DMS153 (cell line): ENCODE measurements around the gene SEL1L3.
"Not testable (repeated sequence)": the region's sequence is repeated elsewhere in the genome, so short reads cannot be mapped to it uniquely, and the experiment has no call there.

Experiments used
- DNase-seq: peaks from one replicate; lab custom pipeline; 2025; lab: John Stamatoyannopoulos, UW

The SEL1L3 gene

DNA sequence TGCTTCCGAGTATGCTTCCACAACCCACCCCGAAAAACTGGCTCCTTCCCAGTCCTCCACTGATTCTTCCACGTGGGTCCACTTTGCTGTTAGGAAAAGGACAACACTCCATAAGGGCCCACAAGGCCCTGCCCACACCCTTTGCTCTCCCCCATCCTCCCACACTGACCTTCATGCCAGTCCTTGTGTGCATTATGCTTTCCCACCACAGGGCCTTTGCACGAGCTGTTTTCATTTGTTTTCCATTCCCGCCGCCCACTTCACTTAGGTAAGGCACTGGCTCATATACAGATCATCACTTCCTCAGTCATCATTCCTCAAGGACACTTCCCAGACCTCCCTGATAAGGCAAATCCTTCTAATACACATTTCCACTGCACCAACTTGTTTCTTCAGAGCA is 16.8 kb upstream of the SEL1L3 start:
- no peak for DNase-seq

DNA sequence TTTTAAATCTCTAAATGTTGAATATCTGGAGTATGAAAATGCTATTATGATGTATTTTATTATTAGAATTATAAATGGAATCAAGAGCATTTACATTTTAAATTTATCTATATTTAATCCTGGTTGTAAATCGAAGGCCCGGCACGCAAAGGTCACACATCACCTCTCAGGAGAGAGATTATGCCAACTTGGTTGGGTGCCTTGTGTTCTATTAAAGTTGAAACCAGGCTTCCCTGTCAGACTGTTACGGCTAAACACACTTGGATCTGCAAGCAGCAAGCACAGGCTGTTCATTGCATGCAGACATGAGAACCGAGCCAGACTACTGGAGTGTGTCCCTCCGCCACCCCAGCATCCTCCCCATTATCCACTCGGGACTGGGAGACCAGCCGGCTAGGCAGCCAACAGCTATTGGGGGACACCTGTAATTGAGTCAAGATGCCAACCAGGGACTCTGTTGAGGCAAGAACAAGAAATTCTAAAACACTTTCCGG is 16.4 kb upstream of the SEL1L3 start:
- DNase-seq, result no peak

DNA sequence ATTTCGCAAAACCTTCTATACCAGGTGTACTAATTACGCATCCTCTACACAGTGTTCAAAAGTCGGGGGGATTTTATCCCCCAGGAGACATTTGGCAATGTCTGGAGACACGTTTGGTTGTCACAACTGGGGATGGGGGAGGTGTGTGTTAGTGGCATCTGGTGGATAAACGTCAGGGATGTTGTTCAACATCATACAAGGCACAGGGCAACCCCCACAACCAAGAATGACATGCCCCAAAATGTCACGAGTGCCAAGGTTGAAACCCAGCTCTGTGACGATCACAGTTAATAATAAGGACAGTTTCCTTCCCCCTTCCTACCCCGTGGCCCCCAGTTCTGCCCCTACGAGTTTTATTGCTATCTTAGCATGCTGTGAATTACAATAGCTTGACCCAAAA is 15.9 kb upstream of the SEL1L3 start:
- no peak for DNase-seq

DNA sequence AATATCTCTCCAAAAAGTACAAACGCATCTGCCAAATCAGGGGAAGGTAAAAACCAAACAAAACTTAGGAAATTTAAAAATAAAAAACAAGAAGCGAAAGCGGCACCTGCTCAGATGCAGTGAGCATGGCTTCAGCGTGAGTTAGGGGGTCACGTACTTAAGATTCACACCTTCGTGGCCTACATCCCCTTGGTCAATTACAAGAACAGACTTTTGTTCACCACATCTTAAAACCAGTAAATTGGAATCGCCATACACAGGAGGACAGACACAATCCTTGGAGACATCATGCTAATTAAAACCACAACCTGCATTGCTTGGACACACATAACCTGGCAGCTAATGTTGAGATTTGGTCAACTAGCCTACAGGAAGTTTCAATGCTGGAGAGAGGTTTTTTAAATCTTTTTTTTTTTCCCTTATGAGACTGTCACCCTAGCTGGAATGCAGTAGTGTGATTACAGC is 12.5 kb upstream of the SEL1L3 start:
- no peak for DNase-seq

DNA sequence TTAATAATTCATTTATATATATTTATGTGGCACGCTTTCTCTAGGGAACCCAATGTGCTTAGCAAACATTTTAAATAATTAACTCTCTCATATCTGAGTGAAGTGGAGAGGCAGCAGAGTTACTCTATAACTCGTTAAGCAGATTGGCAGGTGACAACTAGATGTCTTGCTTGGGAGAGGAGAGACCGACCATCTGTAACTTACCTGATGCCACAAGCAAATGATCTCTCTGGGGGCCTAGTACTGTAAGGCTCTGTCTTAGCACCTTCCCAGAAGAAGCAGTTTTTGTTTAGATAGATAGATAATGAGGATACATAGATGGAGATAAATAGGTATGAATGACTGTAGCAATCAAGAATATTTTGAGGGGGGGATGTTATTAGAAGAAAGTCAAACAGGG is 11.9 kb upstream of the SEL1L3 start:
- no peak for DNase-seq

DNA sequence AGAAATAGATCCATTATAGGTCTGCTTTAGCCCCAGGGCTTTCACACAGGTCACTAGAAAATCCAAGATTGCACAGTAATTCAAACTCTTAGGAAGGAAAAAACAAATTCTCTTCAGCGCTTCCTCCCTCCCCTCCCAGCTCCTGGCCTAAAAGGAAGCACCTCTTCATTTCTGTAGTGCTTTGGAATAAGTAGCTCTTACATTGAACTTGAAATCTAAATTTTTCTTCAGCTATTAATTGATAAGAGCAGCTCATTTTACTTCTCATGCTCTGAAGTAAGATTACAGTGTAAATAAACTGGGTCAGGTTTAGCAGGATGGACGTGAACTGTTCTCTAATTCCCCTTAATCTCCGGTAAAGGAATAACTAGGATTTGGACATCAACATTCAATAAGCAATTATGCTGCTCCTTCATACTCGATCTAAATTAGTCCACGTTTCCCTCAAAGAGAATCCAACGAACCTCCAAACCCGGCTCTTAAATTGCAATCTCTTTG is 10.9 kb upstream of the SEL1L3 start:
- no peak for DNase-seq

DNA sequence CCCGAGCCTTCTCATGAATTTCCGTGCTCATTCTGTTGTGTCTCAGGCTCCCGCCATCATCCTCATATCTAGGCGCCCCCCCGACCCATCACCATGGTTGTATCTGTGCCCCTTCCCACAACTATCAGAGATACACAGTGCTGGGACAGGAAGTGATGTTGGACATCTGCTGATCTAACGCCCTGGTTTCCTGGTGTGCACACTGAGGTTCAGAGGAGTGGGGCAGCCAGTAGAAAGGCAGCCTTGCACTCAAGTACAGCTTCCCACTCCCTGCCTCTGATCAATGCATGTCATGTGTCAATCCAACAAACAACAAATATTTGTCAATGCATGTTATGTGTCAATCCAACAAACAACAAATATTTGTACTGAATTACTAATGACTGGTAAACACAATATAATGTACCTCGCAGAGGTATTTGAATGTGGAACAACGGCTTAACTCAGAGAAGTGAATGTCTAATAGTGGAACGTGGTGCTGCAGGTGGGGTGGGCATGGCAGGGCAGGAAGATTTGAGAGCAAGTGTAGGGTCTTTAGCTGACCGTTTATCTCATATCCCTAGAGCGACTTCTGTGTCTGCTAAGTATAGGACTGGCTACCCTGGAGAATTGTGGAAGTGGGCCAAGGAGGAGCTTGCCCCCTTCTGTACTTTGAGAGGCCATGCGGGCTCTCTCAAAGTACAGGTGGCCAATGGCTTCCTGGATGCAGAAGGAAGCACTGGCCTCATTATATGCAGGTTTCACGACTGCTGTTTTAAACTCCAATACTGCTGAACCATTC is 10.3 kb upstream of the SEL1L3 start:
- DNase-seq, result no peak

DNA sequence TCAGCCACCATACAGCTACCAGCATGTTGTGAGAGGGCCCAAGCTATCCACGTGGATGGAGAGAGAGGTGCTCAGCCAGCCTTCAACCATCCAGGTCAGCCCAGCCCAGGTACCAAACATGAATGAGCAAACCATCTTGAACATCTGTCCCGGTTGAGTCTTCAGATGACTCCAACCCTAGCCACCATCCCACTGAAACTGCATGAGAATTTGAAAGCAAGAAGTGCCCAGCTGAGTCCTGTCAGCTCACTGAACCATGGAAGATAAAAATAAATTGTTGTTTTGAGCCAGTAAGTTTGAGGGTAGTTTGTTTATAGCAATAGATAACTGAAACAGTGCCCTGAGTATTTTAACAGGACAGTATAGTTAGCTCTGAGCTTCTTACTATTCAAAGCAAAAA is 7.3 kb upstream of the SEL1L3 start:
- DNase-seq, result no peak

DNA sequence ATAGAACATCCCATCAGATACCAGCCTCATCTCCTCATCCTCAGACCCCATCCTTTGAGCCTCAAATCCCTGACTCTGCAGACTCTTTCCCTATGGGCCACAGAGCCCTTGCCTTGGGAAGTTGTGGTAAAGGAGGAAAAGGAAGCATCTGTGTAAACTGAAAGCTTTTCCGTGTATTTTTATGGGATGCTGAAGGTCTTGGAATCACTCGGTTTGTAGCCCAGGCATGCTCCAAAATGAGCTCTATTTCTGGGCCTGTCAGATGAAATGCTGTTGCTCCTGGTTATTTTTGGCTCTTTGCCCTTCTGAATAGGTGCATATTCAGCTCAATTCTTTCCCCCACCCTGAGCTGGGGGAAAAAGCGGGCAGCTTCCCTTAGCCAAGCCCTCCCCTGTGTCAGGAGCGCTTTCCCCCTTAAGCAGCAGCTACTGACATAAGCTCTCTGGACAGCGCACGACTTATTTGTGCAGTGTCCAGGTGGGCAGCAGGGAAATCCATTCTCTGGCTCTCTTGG is 5.0 kb upstream of the SEL1L3 start:
- no peak for DNase-seq

DNA sequence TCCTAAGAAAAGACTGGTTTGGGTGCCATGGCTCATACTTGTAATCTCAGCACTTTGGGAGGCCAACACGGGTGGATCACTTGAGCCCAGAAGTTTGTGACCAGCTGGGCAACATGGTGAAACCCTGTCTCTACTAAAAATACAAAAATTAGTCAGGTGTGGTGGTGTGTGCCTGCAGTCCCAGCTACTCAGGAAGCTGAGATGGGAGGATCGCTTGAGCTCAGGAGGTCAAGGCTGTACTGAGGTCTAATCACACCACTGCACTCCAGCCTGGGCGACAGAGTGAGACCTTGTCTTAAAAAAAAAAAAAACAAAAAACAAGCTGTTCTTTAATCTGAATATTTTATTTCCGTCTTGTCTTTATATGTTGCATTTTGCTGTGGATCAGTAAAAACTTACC is 3.6 kb upstream of the SEL1L3 start:
- not testable (repeated sequence) for DNase-seq

DNA sequence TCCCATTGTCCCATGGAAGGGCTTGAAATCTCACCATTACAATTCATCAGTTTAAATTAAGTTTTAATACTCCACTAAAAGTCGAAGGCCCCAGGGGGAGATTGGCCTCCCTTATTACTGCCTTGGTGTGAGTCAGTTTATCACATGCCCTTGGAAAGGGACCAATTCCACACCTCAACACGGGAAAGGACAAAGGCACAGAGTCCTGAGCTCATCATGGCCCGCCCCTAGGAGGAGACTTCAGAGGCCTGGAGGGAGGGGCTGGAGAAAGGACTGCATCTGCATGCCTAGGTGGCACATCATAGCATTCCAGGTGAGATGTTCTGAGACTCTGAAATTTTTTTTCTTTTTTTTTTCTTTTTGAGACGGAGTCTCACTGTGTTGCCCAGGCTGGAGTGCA is 2.8 kb upstream of the SEL1L3 start:
- DNase-seq, result no peak

DNA sequence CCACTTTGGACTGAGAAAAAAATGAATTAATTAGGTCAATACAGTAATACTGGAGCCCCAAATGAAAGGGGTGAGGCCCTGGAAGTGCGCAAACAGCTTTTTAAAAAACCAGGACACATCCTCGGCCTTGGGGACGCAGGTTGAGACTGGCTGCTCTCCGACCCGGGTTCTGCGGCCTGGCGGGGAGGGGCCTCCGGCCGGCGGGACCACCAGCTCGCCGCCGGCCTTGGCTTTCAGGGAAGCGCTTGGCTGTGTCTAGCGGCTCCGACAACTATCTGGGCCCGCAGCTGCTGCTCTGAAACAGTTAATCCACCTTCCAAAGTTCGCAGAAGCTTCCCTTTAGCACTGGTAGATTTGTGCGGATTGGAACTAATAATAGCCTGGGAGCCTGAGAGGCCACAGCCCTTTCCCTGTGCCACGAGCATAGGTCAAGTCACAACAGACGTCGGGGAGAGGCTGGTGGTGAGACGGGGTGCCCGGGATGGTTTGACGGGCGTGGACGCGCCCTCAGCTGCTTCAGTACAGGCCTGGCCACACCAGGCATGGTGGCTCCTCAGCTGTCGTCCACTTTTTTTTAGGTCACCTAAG is 1.1 kb upstream of the SEL1L3 start:
- no peak for DNase-seq

DNA sequence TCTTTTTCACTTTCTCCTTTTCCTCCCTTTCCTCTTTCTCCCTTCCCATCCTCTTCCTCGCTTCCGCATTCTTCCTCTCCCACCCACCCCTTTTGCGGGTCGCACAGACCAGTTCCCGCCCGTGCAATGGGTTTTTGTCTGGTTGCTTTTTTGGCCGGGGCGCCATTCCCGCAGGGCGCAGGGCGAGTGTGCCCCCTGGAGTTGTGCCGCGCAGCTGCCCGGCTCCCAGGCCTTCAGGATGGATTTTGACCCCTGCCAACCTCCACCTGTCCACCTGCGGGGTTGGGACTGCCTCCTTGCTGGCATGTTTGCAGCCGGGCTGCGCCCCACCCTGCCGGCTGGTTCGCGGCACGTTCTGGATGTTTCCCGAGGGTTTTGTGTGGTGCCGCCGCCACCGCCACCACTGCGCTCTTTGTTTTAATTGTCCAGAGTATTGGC is 578 bp upstream of the SEL1L3 start:
- no peak for DNase-seq

DNA sequence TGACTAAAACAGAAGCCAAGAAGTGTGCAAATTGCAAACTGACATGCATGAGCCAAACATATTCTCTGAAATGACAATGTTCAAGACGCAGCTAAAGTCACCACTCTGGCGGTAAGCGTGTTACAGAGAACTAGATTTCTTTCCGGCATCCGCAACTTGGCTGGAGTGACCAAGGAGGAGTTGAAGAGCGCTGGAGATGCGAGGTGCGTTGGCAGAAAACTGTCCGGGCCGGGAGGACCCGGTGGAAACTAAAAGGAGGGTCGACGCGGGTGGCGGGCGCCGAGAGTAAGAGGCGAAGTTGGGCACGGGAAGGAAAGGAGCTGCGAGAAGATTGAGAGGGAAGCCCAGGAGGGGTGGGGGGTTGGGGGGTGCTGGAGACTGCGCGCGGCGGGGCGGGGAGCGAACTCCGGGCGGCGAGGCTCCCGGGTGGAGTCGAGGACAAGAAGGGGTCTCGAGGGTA is 807 bp downstream of the SEL1L3 start:
- no peak for DNase-seq

DNA sequence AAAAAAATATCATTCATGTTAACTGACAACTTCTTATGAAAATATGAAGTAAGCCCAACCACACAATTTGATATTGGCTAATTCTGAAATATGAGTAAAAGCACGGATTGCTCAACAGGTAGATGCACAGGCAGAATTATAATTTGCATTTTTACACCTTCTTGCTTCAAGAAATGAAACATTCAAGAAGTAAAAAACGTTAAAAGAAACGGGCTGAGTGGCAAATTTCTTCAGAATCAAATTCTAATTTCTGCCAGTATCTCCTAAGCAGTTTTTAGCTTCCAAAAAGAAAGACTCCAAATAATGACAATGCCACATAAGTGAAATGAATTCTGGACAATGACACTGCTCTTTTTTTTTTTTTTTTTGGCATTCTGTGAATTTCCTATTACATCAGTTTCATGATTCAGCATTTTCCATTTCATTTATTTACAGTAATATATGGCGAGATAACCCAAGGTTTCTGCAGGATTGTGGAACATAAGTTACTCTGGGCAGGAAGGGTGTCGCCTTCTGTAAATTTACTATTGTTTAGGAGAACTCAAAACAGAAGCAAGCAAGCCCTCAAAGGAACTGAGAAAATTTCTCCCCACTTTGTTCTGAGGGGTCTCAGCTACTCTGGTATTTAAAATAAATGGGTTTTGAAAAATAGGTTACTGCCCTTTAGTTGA is 1.4 kb downstream of the SEL1L3 start:
- no peak for DNase-seq

DNA sequence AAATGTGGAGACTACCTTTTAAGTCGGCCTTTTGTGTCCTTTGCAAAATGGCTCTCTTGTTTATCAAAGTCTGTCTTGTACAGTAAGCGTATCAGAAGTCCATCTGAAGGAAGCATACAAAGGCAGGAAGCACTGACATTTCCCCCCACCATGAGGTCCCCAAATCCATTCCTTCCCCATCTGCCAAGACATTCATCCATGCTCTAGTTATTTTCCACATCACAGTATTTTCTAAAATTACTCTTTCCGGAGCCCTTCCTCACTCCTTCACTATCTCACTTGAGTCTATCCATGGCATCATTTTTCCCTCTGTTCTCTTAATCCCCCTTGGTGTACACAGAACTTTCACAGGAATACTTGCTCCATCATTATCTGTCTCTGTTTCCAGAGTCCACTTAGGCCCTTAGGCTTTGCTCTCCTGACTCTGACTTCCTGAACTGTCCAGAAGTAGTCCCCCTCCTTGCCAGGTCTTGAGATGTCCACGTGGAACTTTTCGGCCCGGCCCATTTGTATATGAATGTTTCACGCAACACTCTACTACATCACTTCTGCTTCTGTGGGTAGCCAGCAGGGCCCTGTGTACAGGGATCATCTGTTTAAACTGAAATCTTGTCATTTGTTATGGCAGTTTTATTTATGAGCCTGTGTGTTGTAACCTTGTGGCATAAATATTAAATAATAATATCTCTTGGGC is 2.1 kb downstream of the SEL1L3 start:
- no peak for DNase-seq

DNA sequence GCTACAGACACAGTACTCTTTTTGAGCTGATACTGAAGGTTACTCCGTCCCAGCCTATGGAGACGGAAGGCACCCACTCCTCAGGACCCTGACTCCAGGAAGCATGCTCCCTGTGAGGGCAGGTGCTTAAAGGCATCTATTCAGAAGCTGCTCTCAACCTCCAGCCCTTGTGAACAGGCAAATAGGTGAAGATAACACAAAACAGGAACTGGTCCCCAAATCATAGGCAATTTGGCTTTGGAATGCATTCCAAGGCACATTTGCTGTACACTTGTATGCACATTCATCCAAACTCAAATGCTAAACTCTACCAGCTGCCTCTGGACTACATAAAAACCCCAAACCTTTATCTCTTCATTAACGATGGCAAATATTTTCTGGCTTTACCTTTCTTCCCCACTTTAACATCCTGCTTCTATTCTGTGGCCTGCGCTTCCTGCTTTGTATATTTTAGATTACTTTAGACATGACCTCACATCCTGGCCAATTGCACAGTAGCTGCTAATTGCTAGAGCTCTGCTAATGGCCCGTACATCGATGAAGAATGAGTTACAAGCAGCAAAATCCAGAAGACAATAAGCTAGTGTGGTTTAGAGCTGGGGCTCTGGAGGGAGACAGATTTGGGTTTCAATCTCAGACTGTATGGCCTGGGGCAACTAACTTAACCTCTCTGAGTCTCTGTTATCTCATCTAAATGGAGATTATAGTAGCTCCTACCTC is 3.2 kb downstream of the SEL1L3 start:
- DNase-seq, result peak; percentile 36

DNA sequence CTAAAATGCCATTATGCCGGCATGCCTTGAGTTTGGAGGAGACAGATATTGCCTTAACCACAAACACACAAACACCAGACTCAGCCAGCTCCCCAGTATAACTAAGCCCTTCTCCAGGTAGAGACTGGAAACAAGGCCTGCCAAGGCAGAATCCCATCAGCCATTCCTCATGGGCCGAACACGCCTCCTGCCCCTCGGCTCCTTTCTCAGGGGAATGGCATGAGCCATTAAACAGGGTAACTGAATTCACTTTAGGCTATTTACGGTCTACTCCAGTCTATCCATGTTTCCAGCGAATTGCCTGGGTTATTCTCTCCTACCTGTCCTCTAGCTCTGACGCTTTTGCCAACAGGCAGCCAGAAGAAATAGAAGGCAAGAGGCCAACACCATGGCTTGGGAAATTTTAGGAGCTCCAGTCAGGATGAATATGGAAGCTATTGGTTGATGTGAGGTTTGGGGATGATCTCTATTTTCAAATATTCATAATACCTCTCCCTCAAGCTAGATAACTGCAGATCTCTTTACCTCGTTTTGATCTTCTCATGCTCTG is 4.9 kb downstream of the SEL1L3 start:
- DNase-seq, result no peak

DNA sequence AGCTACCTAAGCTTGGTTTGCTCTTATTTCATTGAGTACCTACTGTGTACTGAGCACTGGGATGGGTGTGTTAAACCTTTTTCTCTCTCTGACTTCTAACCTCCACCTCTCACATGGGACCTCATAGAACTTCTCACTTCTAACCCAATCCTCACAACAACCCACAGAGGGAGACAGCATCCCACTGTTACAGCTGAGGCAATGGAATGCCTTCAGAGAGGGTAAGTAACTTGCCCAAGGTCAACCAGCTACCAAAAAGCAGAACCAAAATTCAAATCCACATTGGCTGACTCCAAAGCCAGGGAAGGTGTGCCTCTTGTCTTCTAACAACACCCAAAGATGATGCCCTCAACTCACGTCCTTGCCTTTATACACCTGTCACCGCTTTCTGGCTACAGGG is 5.4 kb downstream of the SEL1L3 start:
- no peak for DNase-seq

DNA sequence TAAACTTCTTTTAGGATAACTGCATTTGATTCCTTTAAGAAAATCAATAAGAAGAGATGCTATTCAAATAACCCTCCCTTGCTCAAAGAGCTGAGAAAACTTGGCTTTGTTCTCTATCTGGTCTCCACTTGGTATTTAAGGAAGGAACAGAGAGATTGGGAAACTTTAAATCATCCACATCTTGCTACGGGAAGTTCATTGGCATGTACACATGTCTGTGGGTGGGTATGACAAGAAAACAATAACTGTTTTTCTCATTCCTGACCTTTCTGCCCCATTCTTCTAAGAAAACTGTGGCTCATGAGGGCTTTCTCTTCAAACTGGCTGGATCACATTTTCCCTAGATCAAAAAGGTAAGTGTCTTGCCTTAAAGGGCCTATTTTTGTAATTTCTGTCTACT is 6.0 kb downstream of the SEL1L3 start:
- no peak for DNase-seq

DNA sequence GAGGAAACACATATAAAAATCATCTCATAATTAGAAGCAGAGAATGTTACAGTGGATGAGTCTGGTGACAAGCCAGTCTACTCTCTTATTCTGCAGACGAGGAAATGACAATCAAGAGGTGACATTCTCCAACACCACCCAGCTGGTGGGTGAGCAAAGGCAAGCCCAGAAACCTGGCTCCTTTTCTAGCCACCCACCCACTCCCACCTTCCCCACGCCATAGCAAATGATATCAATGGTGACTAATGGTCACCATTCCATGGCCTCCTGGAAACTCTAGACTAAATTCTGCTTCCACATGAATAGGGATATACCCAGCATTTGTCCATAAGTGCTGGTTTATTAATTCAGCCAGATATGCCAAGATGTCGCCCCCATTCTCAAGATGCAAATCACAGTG is 10.7 kb downstream of the SEL1L3 start:
- no peak for DNase-seq
